ENCODE measurements around the gene RAB30. TPM values are rescaled to one million over a fixed set of nuclear protein-coding genes. Genes with fewer than 3 reads are reported as not detected.

RAB30 gene
- polyA plus RNA-seq, 3 donors: 0.11 to 0.67 (median 0.54) TPM

GRCh38 chr11:83078269-83078668, 6.6 kb upstream of the RAB30 start:
- TF ChIP-seq, protein P1, sequence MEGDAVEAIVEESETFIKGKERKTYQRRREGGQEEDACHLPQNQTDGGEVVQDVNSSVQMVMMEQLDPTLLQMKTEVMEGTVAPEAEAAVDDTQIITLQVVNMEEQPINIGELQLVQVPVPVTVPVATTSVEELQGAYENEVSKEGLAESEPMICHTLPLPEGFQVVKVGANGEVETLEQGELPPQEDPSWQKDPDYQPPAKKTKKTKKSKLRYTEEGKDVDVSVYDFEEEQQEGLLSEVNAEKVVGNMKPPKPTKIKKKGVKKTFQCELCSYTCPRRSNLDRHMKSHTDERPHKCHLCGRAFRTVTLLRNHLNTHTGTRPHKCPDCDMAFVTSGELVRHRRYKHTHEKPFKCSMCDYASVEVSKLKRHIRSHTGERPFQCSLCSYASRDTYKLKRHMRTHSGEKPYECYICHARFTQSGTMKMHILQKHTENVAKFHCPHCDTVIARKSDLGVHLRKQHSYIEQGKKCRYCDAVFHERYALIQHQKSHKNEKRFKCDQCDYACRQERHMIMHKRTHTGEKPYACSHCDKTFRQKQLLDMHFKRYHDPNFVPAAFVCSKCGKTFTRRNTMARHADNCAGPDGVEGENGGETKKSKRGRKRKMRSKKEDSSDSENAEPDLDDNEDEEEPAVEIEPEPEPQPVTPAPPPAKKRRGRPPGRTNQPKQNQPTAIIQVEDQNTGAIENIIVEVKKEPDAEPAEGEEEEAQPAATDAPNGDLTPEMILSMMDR (IDR thresholded peaks at IDR 0.05): no peak
- Mint-ChIP-seq H3K4me3 (no peak overlapping the region), H3K27me3 (ENCODE audit: low read depth in 3 of 3) (no peaks in the 10 kb centered on the region), H3K9me3 (no peaks in the 10 kb centered on the region), H3K36me3 (peaks cover 14 to 30% of the 10 kb centered on the region in 2 donors), H3K27ac (peak overlapping the region in 1 of 7 donors; percentile 8), H3K4me1 (no peaks in the 10 kb centered on the region)
- H4K20me1 ChIP-seq (ENCODE audit: insufficient read depth, low read length): no peaks in the 10 kb centered on the region
- intact Hi-C loops (cut with micrococcal nuclease): loop anchor here (10.0 kb wide), 3 partner anchors 117 to 213 kb away; partner anchors contain the start of genes ANKRD42 (in 1 of the 2), DDIAS (in 1 of the 2) and PRCP (in 1 of the 2)
- no peak overlapping the region for H3K4me3 ChIP-seq (replicated peaks in 1 of 3; ENCODE audit: low read depth in 2 of 3, low read length in 3 of 3)
- H3K79me2 ChIP-seq (ENCODE audit: insufficient read depth, low read length): peaks cover 14% of the 10 kb centered on the region
- no peaks in the 10 kb centered on the region for H3K9me3 ChIP-seq (replicated peaks in 1 of 2; ENCODE audit: control insufficient read depth in 1 of 2, insufficient read depth in 1 of 2, low read length in 2 of 2)
- H3K36me3 ChIP-seq (replicated peaks in 1 of 2; ENCODE audit: control insufficient read depth in 1 of 2, insufficient read depth in 2 of 2, low read length in 2 of 2): peaks cover 2 to 32% of the 10 kb centered on the region in 2 donors
- H3K4me1 ChIP-seq (ENCODE audit: control insufficient read depth in 1 of 2, insufficient read depth in 2 of 2, low read length in 2 of 2): peaks cover 0 to 8% of the 10 kb centered on the region in 2 donors
- no peak overlapping the region for H3K9ac ChIP-seq (ENCODE audit: insufficient read depth, low read length, poor library complexity, severe bottlenecking)
- H3K4me2 ChIP-seq (replicated peaks; ENCODE audit: extremely low read depth, low read length, poor library complexity, severe bottlenecking): no peak overlapping the region
- H3K27ac ChIP-seq (ENCODE audit: low read depth in 1 of 2, low read length in 2 of 2): no peak overlapping the region
- 100% methylated on average over 1 of the region's 1 CpG for WGBS (ENCODE audit: insufficient coverage)
- no peak overlapping the region for H2AFZ ChIP-seq (ENCODE audit: insufficient read depth, low read depth, low read length, poor library complexity, severe bottlenecking)
- no peaks in the 10 kb centered on the region for H3K27me3 ChIP-seq (ENCODE audit: control insufficient read depth in 2 of 2, insufficient read depth in 2 of 2, low read length in 2 of 2)
- DNase-seq: no peak

DNA sequence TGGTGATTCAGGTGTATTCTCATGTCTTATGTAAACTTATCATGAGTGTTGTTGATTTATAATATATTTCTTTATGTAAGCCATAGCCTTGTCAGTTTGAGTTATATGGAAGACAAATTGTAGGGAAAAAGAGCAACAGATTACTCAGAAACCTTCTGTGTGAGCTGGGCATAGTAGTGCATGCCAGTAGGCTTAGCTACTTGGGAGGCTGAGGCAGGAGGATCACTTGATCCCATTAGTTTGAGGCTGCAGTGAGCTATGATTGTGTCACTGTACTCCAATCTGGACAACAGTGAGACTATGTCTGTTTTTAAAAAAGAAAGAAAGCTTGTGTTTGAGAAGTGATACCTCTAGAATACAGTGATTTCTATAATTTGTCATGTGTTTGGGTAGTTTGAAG, 2.2 kb upstream of the RAB30 start:
- intact Hi-C loops (cut with micrococcal nuclease): loop anchor here (2.0 to 10.0 kb wide), 7 partner anchors 83 to 213 kb away; partner anchors contain the start of genes PCF11 (in 2 of the 2), ANKRD42 (in 1 of the 2), CCDC90B (in 1 of the 2) and DDIAS (in 1 of the 2)
- no peaks in the 10 kb centered on the region for H3K9me3 ChIP-seq (replicated peaks in 1 of 2; ENCODE audit: control insufficient read depth in 1 of 2, insufficient read depth in 1 of 2, low read length in 2 of 2)
- no peak overlapping the region for H3K4me2 ChIP-seq (replicated peaks; ENCODE audit: extremely low read depth, low read length, poor library complexity, severe bottlenecking)
- no peak overlapping the region for H3K9ac ChIP-seq (ENCODE audit: insufficient read depth, low read length, poor library complexity, severe bottlenecking)
- H3K4me3 ChIP-seq (replicated peaks in 1 of 3; ENCODE audit: low read depth in 2 of 3, low read length in 3 of 3): no peak overlapping the region
- H4K20me1 ChIP-seq (ENCODE audit: insufficient read depth, low read length): no peaks in the 10 kb centered on the region
- H3K4me3 Mint-ChIP-seq: no peak overlapping the region
- TF ChIP-seq, protein P1 (IDR thresholded peaks at IDR 0.05): no peak
- H3K4me1 Mint-ChIP-seq: peaks cover 3% of the 10 kb centered on the region
- peaks cover 2 to 32% of the 10 kb centered on the region in 2 donors for H3K36me3 ChIP-seq (replicated peaks in 1 of 2; ENCODE audit: control insufficient read depth in 1 of 2, insufficient read depth in 2 of 2, low read length in 2 of 2)
- H3K36me3 Mint-ChIP-seq: peaks cover 13 to 24% of the 10 kb centered on the region in 2 donors
- no peak overlapping the region for H2AFZ ChIP-seq (ENCODE audit: insufficient read depth, low read depth, low read length, poor library complexity, severe bottlenecking)
- peak overlapping the region in 2 of 7 donors; percentile 21 to 41 for H3K27ac Mint-ChIP-seq
- H3K27me3 ChIP-seq (ENCODE audit: control insufficient read depth in 2 of 2, insufficient read depth in 2 of 2, low read length in 2 of 2): peaks cover 22 to 24% of the 10 kb centered on the region in 2 donors
- H3K4me1 ChIP-seq (ENCODE audit: control insufficient read depth in 1 of 2, insufficient read depth in 2 of 2, low read length in 2 of 2): peaks cover 21 to 34% of the 10 kb centered on the region in 2 donors
- DNase-seq: no peak
- H3K9me3 Mint-ChIP-seq: peaks cover 0 to 3% (median 0%) of the 10 kb centered on the region in 7 donors
- H3K27me3 Mint-ChIP-seq (ENCODE audit: low read depth in 3 of 3): no peaks in the 10 kb centered on the region
- H3K27ac ChIP-seq (ENCODE audit: low read depth in 1 of 2, low read length in 2 of 2): peak overlapping the region in 1 of 2 donors; percentile 46
- peaks cover 28% of the 10 kb centered on the region for H3K79me2 ChIP-seq (ENCODE audit: insufficient read depth, low read length)

Data from CD14-positive monocyte (primary cell).